Measurements from ENCODE around the gene MZT2A. TPM values are rescaled to one million over a fixed set of nuclear protein-coding genes. Genes with fewer than 3 reads are reported as not detected.

The MZT2A gene
- polyA plus RNA-seq, 3 donors from 2014 or later, result 57.2 to 129 (median 112) TPM

Other genes with a start within 250 kb of the MZT2A start
- under 1 TPM in 1 of 3 donors, not detected in 2; 0.06 TPM for gene RAB6D, start 128.2 kb downstream of the MZT2A start, polyA plus RNA-seq
- gene TUBA3D, start 16.3 kb downstream of the MZT2A start, polyA plus RNA-seq, result not detected
- under 1 TPM in 2 of 3 donors, not detected in 1; 0.37 to 0.82 TPM for gene CCDC74A, start 35.5 kb upstream of the MZT2A start, polyA plus RNA-seq

Measured in immature natural killer cell (primary cell).